PC-9 (cell line): ENCODE results near the gene PRSS2. TPM values are rescaled to one million over a fixed set of nuclear protein-coding genes. Genes with fewer than 3 reads are reported as not detected.

ENCODE experiments used
- BruUV-seq: library from RNA; stranded (reverse); fragments of 400-500 nt; replicated peaks from 2 replicates; lab custom pipeline; 2021; lab: Mats Ljungman, UMichigan
- CTCF ChIA-PET: fragments of 300-600 bp; sonication (Branson Sonifier 250); formaldehyde crosslinking; loops from one replicate; lab custom pipeline; 2022; ENCODE audit warnings: antibody characterized with exemption; lab: Charles Lee
- POLR2A ChIA-PET: fragments of 300-600 bp; sonication (Branson Sonifier 250); formaldehyde crosslinking; loops from one replicate; lab custom pipeline; 2022; ENCODE audit warnings: antibody characterized with exemption; ENCODE audit not compliant: unreplicated experiment; lab: Charles Lee
- DNase-seq, 2 experiments: peaks; one replicate each; pipeline versions ENCODE4 v3.0.0 to v3.0.0-alpha.2; 2015 to 2022; ENCODE audit warnings: mixed read lengths in 1 of 2
- H2AFZ ChIP-seq: fragments of 200-600 bp; sonication (generic); 2 replicates; pipeline ENCODE4 v1.8.1; 2017; ENCODE audit warnings: antibody characterized with exemption
- H3F3A ChIP-seq: fragments of 200-600 bp; sonication (generic); 2 replicates; pipeline ENCODE4 v1.8.1; 2017; ENCODE audit warnings: antibody characterized with exemption, mild to moderate bottlenecking, low read depth; ENCODE audit not compliant: insufficient read depth
- H3K27ac ChIP-seq: fragments of 200-600 bp; sonication (generic); 2 replicates; pipeline ENCODE4 v1.6.1; 2016; ENCODE audit warnings: mixed run types
- H3K27me3 ChIP-seq: fragments of 200-600 bp; sonication (generic); 2 replicates; pipeline ENCODE4 v1.6.1; 2016; ENCODE audit warnings: low read depth, mixed run types; ENCODE audit not compliant: insufficient read depth
- H3K36me3 ChIP-seq: fragments of 200-600 bp; sonication (generic); 2 replicates; pipeline ENCODE4 v1.6.1; 2016; ENCODE audit warnings: low read depth, mixed run types
- H3K4me1 ChIP-seq: fragments of 200-600 bp; sonication (generic); replicated peaks from 2 replicates; pipeline ENCODE4 v1.6.1; 2016; ENCODE audit warnings: mixed run types; ENCODE audit not compliant: insufficient read depth
- H3K4me2 ChIP-seq: fragments of 200-600 bp; sonication (generic); 2 replicates; pipeline ENCODE4 v1.6.1; 2017; ENCODE audit warnings: mixed run types
- H3K4me3 ChIP-seq: fragments of 200-600 bp; sonication (generic); 2 replicates; pipeline ENCODE4 v1.6.1; 2016; ENCODE audit warnings: mixed run types
- H3K79me2 ChIP-seq: fragments of 200-600 bp; sonication (generic); 2 replicates; pipeline ENCODE4 v1.6.1; 2017; ENCODE audit warnings: low read depth, mixed run types
- H3K9me2 ChIP-seq: fragments of 200-600 bp; sonication (generic); 2 replicates; pipeline ENCODE4 v1.8.1; 2017; ENCODE audit warnings: mild to moderate bottlenecking; ENCODE audit not compliant: insufficient read depth
- H3K9me3 ChIP-seq: fragments of 200-600 bp; sonication (generic); 2 replicates; pipeline ENCODE4 v1.8.1; 2016; ENCODE audit warnings: low read depth; ENCODE audit not compliant: insufficient read depth
- H4K20me1 ChIP-seq: fragments of 200-600 bp; sonication (generic); 2 replicates; pipeline ENCODE4 v1.8.1; 2017; ENCODE audit not compliant: insufficient read depth
- EZH2 ChIP-seq: fragments of 200-600 bp; sonication (generic); IDR thresholded peaks from 2 replicates; pipeline ENCODE4 v1.8.0; 2017; ENCODE audit warnings: antibody characterized with exemption, low read depth
- intact Hi-C: fragments of 100-400 bp; cut with micrococcal nuclease; formaldehyde crosslinking; loops from one replicate; pipeline ENCODE4 v1.10.0; 2022; ENCODE audit not compliant: unreplicated experiment
- total RNA-seq: library from RNA; stranded (reverse); gene quantifications from 2 replicates; pipeline ENCODE4 v1.2.3, GENCODE V29; 2021
- TF ChIP-seq, protein P1 (sequence below): fragments of 200-600 bp; sonication (generic); conservative IDR thresholded peaks from 2 replicates; pipeline ENCODE4 v1.6.1; 2017; ENCODE audit warnings: mixed run types, antibody characterized with exemption, mild to moderate bottlenecking, moderate library complexity

PRSS2 gene
- total RNA-seq, 1 experiment from 2014 or later = not detected

DNA sequence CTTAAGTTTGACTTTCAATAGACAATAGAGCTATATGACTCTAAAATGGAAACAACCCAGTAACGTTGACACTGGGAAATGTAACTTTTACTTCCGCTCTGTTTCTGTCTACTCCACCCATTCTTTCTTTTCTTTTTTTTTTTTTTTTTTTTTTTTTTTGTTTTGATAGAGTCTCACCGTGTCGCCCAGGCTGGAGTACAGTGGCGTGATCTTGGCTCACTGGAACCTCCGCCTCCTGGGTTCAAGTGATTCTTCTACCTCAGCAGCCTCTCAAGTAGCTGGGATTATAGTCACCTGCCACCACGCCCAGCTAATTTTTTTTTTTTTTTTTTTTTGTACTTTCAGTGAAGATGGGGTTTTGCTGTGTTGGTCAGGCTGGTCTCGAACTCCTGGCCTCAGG lies 13.9 kb downstream of the PRSS2 start:
- Histone ChIP-seq H3K4me2 (no peak overlapping the region), H3K9me2 (no peaks in the 10 kb centered on the region), H3K4me3 (no peak overlapping the region), H2AFZ (no peak overlapping the region), H3K79me2 (no peaks in the 10 kb centered on the region), H3F3A (no peaks in the 10 kb centered on the region; the same call in 1 of the 2 replicates), H3K9me3 (no peaks in the 10 kb centered on the region; the same call in 1 of the 2 replicates), H3K4me1 (peaks cover 10% of the 10 kb centered on the region), H4K20me1 (no peaks in the 10 kb centered on the region), H3K27ac (no peak overlapping the region), H3K27me3 (no peaks in the 10 kb centered on the region), H3K36me3 (no peaks in the 10 kb centered on the region)
- TF ChIP-seq, protein P1, sequence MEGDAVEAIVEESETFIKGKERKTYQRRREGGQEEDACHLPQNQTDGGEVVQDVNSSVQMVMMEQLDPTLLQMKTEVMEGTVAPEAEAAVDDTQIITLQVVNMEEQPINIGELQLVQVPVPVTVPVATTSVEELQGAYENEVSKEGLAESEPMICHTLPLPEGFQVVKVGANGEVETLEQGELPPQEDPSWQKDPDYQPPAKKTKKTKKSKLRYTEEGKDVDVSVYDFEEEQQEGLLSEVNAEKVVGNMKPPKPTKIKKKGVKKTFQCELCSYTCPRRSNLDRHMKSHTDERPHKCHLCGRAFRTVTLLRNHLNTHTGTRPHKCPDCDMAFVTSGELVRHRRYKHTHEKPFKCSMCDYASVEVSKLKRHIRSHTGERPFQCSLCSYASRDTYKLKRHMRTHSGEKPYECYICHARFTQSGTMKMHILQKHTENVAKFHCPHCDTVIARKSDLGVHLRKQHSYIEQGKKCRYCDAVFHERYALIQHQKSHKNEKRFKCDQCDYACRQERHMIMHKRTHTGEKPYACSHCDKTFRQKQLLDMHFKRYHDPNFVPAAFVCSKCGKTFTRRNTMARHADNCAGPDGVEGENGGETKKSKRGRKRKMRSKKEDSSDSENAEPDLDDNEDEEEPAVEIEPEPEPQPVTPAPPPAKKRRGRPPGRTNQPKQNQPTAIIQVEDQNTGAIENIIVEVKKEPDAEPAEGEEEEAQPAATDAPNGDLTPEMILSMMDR = no peak
- TF ChIP-seq EZH2 = no peak
- ChIA-PET POLR2A (interaction anchor here (0.7 kb wide), 2 partner anchors 479 to 504 kb away, joined by 3 to 18 read pairs; partner anchors contain the start of gene GSTK1), CTCF (interaction anchor here (0.6 to 2.7 kb wide), 5 partner anchors 24 to 304 kb away, joined by 3 to 41 read pairs (median 7); no protein-coding TSS in a partner anchor)
- no TSS peak for BruUV-seq
- no peak for DNase-seq
- intact Hi-C loops = loop anchor here (5.0 kb wide), 1 partner anchor 807 kb away; no protein-coding TSS in a partner anchor

DNA sequence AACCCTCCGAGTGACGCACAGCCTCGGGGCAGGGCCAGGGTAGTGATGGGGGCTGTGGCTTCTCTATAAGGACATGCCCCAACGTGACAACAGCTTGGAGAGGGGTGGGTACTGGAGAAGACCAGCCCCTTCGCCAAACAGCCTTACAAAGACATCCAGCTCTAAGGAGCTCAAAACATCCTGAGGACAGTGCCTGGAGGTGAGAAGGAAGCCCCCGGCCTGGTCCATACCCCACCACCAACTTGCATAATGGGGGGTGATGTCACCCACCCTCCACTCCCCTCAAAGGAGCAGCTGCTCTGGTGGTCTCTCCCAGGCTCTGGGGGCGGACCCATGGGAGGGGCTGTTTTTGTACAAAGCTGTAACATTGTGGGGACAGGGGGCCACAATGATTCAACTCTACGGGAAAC lies 15.1 kb downstream of the PRSS2 start:
- Histone ChIP-seq H3K27ac (no peak overlapping the region), H3F3A (no peaks in the 10 kb centered on the region; the same call in 1 of the 2 replicates), H3K9me2 (no peaks in the 10 kb centered on the region), H4K20me1 (no peaks in the 10 kb centered on the region), H3K36me3 (no peaks in the 10 kb centered on the region), H3K27me3 (no peaks in the 10 kb centered on the region), H3K4me2 (no peak overlapping the region), H3K9me3 (no peaks in the 10 kb centered on the region; the same call in 1 of the 2 replicates), H3K4me1 (peaks cover 15% of the 10 kb centered on the region), H3K4me3 (no peak overlapping the region), H2AFZ (no peak overlapping the region), H3K79me2 (no peaks in the 10 kb centered on the region)
- intact Hi-C loops = no loop called here
- POLR2A ChIA-PET = interaction anchor here (0.7 kb wide), 1 partner anchor 313 kb away, joined by 6 read pairs; no protein-coding TSS in a partner anchor
- CTCF ChIA-PET = interaction anchor here (0.6 to 2.1 kb wide), 3 partner anchors 112 to 426 kb away, joined by 4 to 7 read pairs (median 5); no protein-coding TSS in a partner anchor
- TF ChIP-seq, protein P1 = no peak
- BruUV-seq = no TSS peak
- DNase-seq = no peak

DNA sequence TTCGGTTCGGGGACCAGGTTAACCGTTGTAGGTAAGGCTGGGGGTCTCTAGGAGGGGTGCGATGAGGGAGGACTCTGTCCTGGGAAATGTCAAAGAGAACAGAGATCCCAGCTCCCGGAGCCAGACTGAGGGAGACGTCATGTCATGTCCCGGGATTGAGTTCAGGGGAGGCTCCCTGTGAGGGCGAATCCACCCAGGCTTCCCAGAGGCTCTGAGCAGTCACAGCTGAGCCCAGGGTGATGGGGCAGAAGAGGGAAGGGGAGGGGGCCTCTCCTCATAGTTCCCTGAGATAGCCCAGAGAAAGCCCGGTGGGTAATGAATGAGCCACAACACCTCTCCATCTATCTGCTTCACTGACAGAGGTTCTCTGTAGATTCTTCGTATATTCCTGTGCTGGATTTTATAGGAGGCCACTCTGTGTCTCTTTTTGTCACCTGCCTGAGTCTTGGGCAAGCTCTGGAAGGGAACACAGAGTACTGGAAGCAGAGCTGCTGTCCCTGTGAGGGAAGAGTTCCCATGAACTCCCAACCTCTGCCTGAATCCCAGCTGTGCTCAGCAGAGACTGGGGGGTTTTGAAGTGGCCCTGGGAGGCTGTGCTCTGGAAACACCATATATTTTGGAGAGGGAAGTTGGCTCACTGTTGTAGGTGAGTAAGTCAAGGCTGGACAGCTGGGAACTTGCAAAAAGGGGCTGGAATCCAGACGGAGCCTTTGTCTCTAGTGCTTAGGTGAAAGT lies 16.4 kb downstream of the PRSS2 start:
- intact Hi-C loops = no loop called here
- no peaks in the 10 kb centered on the region for H3K79me2 ChIP-seq
- no TSS peak for BruUV-seq
- H2AFZ ChIP-seq = no peak overlapping the region
- no peak overlapping the region for H3K4me2 ChIP-seq
- H4K20me1 ChIP-seq = no peaks in the 10 kb centered on the region
- DNase-seq = no peak
- H3F3A ChIP-seq = no peaks in the 10 kb centered on the region; the same call in 1 of the 2 replicates
- no peaks in the 10 kb centered on the region; the same call in 1 of the 2 replicates for H3K9me3 ChIP-seq
- no peaks in the 10 kb centered on the region for H3K36me3 ChIP-seq
- H3K27me3 ChIP-seq = no peaks in the 10 kb centered on the region
- no peak overlapping the region for H3K4me3 ChIP-seq
- H3K27ac ChIP-seq = no peak overlapping the region
- H3K9me2 ChIP-seq = no peaks in the 10 kb centered on the region
- ChIA-PET POLR2A (no interaction called here), CTCF (interaction anchor here (0.6 kb wide), 1 partner anchor 210 kb away, joined by 4 read pairs; no protein-coding TSS in a partner anchor)
- TF ChIP-seq EZH2 = no peak
- TF ChIP-seq, protein P1 = no peak
- H3K4me1 ChIP-seq = peaks cover 16% of the 10 kb centered on the region
